ENCODE results near the gene ARHGEF6.

GRCh38 chrX:136630881-136631280, 149.9 kb downstream of the ARHGEF6 start:
- TF ChIP-seq CTCF (IDR thresholded peaks at IDR 0.05) = no peak
- TF ChIP-seq POLR2A (IDR thresholded peaks at IDR 0.05) = no peak
